GM23338 (cell line): ENCODE measurements around the gene KIRREL3. TPM values are rescaled to one million over a fixed set of nuclear protein-coding genes. Genes with fewer than 3 reads are reported as not detected.

Source experiments
- ATAC-seq: fragments of 200-7000 bp; cut with Tn5 transposase; 3 replicates; pipeline ENCODE4 v1.9.1; 2020
- DNase-seq: peaks from one replicate; pipeline ENCODE4 v3.0.0-alpha.2; 2015; ENCODE audit warnings: low spot score
- H2AFZ ChIP-seq: fragments of 200-600 bp; sonication (generic); 2 replicates; pipeline ENCODE4 v1.8.0; 2016; ENCODE audit warnings: antibody characterized with exemption, mild to moderate bottlenecking, moderate library complexity
- H3F3A ChIP-seq: fragments of 200-600 bp; sonication (generic); replicated peaks from 2 replicates; pipeline ENCODE4 v1.8.0; 2017; ENCODE audit warnings: antibody characterized with exemption, mixed run types, low read depth
- H3K27ac ChIP-seq: fragments of 200-600 bp; sonication (generic); 2 replicates; pipeline ENCODE4 v1.6.1; 2016; ENCODE audit warnings: low read depth
- H3K27me3 ChIP-seq: fragments of 200-600 bp; sonication (generic); 2 replicates; pipeline ENCODE4 v1.8.0; 2016; ENCODE audit warnings: mild to moderate bottlenecking, mixed run types, moderate library complexity; ENCODE audit not compliant: insufficient read depth
- H3K36me3 ChIP-seq: fragments of 200-600 bp; sonication (generic); 2 replicates; pipeline ENCODE4 v1.8.0; 2016; ENCODE audit warnings: mild to moderate bottlenecking; ENCODE audit not compliant: insufficient read depth
- H3K4me1 ChIP-seq: fragments of 200-600 bp; sonication (generic); 2 replicates; pipeline ENCODE4 v1.8.0; 2016; ENCODE audit warnings: mild to moderate bottlenecking, moderate library complexity; ENCODE audit not compliant: insufficient read depth
- H3K4me2 ChIP-seq: fragments of 200-600 bp; sonication (generic); 2 replicates; pipeline ENCODE4 v1.7.1; 2017; ENCODE audit warnings: mixed run types
- H3K4me3 ChIP-seq: fragments of 200-600 bp; sonication (generic); 2 replicates; pipeline ENCODE4 v1.6.1; 2016; ENCODE audit warnings: mixed run types
- H3K79me2 ChIP-seq: fragments of 200-600 bp; sonication (generic); replicated peaks from 2 replicates; pipeline ENCODE4 v1.8.0; 2017; ENCODE audit warnings: mild to moderate bottlenecking; ENCODE audit not compliant: insufficient read depth
- H3K9me2 ChIP-seq: fragments of 200-600 bp; sonication (generic); 2 replicates; pipeline ENCODE4 v1.8.0; 2017; ENCODE audit not compliant: insufficient read depth
- H4K20me1 ChIP-seq: fragments of 200-600 bp; sonication (generic); replicated peaks from 2 replicates; pipeline ENCODE4 v1.8.0; 2017; ENCODE audit warnings: mild to moderate bottlenecking; ENCODE audit not compliant: insufficient read depth
- H3K27ac Mint-ChIP-seq: 2 replicates; pipeline ENCODE4 v1.8.0; 2020; ENCODE audit warnings: inconsistent platforms, mild to moderate bottlenecking, moderate library complexity, mixed read lengths
- H3K27me3 Mint-ChIP-seq: 3 replicates; pipeline ENCODE4 v1.8.0; 2022; ENCODE audit warnings: low read depth, mild to moderate bottlenecking, moderate library complexity, mixed read lengths, inconsistent platforms; ENCODE audit not compliant: insufficient read depth, poor library complexity
- H3K36me3 Mint-ChIP-seq: 3 replicates; pipeline ENCODE4 v1.8.0; 2021; ENCODE audit warnings: low read depth, mild to moderate bottlenecking, inconsistent platforms, moderate library complexity, mixed read lengths
- H3K4me1 Mint-ChIP-seq: 3 replicates; pipeline ENCODE4 v1.8.0; 2020; ENCODE audit warnings: mild to moderate bottlenecking, inconsistent platforms, mixed read lengths
- H3K4me3 Mint-ChIP-seq: 3 replicates; pipeline ENCODE4 v1.8.0; 2021; ENCODE audit warnings: moderate library complexity, mild to moderate bottlenecking, inconsistent platforms, mixed read lengths
- H3K9me3 Mint-ChIP-seq: 3 replicates; pipeline ENCODE4 v1.8.0; 2020; ENCODE audit warnings: moderate library complexity, mild to moderate bottlenecking, inconsistent platforms, mixed read lengths
- CREB1 ChIP-seq: fragments of 250-450 bp; sonication (Bioruptor Pico); IDR thresholded peaks from 2 replicates; pipeline ENCODE4 v1.5.0; 2020; ENCODE audit warnings: low read depth, mild to moderate bottlenecking, moderate library complexity
- ETS1 ChIP-seq: IDR thresholded peaks from 2 replicates; pipeline ENCODE4 v1.6.1; 2016; ENCODE audit warnings: antibody characterized with exemption
- EZH2phosphoT487 ChIP-seq: fragments of 200-600 bp; sonication (generic); IDR thresholded peaks from one replicate; pipeline ENCODE4 v1.8.1; 2018; ENCODE audit warnings: antibody characterized with exemption; ENCODE audit not compliant: unreplicated experiment
- POLR2AphosphoS5 ChIP-seq: IDR thresholded peaks from 2 replicates; pipeline ENCODE4 v1.6.1; 2016; ENCODE audit warnings: antibody characterized with exemption, low read depth
- STAT1 ChIP-seq: IDR thresholded peaks from one replicate; pipeline ENCODE4 v1.6.1; 2016; ENCODE audit warnings: antibody characterized with exemption; ENCODE audit not compliant: unreplicated experiment
- ZNF114 ChIP-seq: fragments of 250-450 bp; sonication (Bioruptor Pico); IDR thresholded peaks from 2 replicates; pipeline ENCODE4 v1.5.0; 2020; ENCODE audit warnings: mild to moderate bottlenecking, moderate library complexity
- ZNF331 ChIP-seq: fragments of 250-450 bp; sonication (Bioruptor Pico); IDR thresholded peaks from 2 replicates; pipeline ENCODE4 v1.5.0; 2020; ENCODE audit warnings: low read depth, mild to moderate bottlenecking, moderate library complexity
- polyA plus RNA-seq: library from polyadenylated mRNA; unstranded; fragments of >200 nt; fragmentation: Nextera tagmentation; extraction: Ambion mirVana; gene quantifications from 2 replicates; pipeline ENCODE4 v1.2.1, GENCODE V29; 2016
- total RNA-seq: library from RNA; depleted of rRNA; stranded (reverse); fragments of >200 nt; shearing (Covaris generic); gene quantifications from 2 replicates; pipeline ENCODE4 v1.2.3, GENCODE V29; 2014
- TF ChIP-seq, protein P1 (sequence below): IDR thresholded peaks from one replicate; pipeline ENCODE4 v1.6.1; 2018; ENCODE audit warnings: antibody characterized with exemption; ENCODE audit not compliant: unreplicated experiment
- TF ChIP-seq, protein P2 (sequence below): fragments of 250-450 bp; sonication (Bioruptor Pico); IDR thresholded peaks from 2 replicates; pipeline ENCODE4 v1.5.0; 2020; ENCODE audit warnings: mild to moderate bottlenecking, moderate library complexity
- TF ChIP-seq, protein P3 (sequence below), 2 experiments: fragments of 200-600 bp in 1 of 2; sonication (generic) in 1 of 2; conservative IDR thresholded peaks; 2 replicates each; pipeline versions ENCODE4 v1.5.1 to v1.6.1; 2016 to 2017; ENCODE audit warnings: antibody characterized with exemption in 2 of 2, low read depth in 2 of 2, mild to moderate bottlenecking in 2 of 2, moderate library complexity in 1 of 2

KIRREL3 gene
- total and polyA plus RNA-seq, 2 experiments from 2014 or later = 0.13 to 1.5 TPM

- Histone ChIP-seq H3K27me3 (no peaks in the 10 kb centered on the region), H3K4me3 (no peak overlapping the region), H3K79me2 (no peaks in the 10 kb centered on the region), H4K20me1 (no peaks in the 10 kb centered on the region), H3K4me2 (no peak overlapping the region), H3K9me2 (no peaks in the 10 kb centered on the region), H3K4me1 (no peaks in the 10 kb centered on the region), H3K36me3 (no peaks in the 10 kb centered on the region), H2AFZ (no peak overlapping the region), H3K27ac (no peak overlapping the region), H3F3A (no peaks in the 10 kb centered on the region)
- H3K27me3 Mint-ChIP-seq = no peaks in the 10 kb centered on the region
- no peak overlapping the region for H3K27ac Mint-ChIP-seq
- DNase-seq = no peak
- H3K4me3 Mint-ChIP-seq = no peak overlapping the region
- no peak for ATAC-seq
- TF ChIP-seq POLR2AphosphoS5 (no peak), ETS1 (no peak), CREB1 (no peak), EZH2phosphoT487 (no peak), ZNF114 (no peak), STAT1 (no peak), ZNF331 (CRISPR knock-in tag) (no peak)
- TF ChIP-seq, protein P1, sequence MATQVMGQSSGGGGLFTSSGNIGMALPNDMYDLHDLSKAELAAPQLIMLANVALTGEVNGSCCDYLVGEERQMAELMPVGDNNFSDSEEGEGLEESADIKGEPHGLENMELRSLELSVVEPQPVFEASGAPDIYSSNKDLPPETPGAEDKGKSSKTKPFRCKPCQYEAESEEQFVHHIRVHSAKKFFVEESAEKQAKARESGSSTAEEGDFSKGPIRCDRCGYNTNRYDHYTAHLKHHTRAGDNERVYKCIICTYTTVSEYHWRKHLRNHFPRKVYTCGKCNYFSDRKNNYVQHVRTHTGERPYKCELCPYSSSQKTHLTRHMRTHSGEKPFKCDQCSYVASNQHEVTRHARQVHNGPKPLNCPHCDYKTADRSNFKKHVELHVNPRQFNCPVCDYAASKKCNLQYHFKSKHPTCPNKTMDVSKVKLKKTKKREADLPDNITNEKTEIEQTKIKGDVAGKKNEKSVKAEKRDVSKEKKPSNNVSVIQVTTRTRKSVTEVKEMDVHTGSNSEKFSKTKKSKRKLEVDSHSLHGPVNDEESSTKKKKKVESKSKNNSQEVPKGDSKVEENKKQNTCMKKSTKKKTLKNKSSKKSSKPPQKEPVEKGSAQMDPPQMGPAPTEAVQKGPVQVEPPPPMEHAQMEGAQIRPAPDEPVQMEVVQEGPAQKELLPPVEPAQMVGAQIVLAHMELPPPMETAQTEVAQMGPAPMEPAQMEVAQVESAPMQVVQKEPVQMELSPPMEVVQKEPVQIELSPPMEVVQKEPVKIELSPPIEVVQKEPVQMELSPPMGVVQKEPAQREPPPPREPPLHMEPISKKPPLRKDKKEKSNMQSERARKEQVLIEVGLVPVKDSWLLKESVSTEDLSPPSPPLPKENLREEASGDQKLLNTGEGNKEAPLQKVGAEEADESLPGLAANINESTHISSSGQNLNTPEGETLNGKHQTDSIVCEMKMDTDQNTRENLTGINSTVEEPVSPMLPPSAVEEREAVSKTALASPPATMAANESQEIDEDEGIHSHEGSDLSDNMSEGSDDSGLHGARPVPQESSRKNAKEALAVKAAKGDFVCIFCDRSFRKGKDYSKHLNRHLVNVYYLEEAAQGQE = no peak
- TF ChIP-seq, protein P2, sequence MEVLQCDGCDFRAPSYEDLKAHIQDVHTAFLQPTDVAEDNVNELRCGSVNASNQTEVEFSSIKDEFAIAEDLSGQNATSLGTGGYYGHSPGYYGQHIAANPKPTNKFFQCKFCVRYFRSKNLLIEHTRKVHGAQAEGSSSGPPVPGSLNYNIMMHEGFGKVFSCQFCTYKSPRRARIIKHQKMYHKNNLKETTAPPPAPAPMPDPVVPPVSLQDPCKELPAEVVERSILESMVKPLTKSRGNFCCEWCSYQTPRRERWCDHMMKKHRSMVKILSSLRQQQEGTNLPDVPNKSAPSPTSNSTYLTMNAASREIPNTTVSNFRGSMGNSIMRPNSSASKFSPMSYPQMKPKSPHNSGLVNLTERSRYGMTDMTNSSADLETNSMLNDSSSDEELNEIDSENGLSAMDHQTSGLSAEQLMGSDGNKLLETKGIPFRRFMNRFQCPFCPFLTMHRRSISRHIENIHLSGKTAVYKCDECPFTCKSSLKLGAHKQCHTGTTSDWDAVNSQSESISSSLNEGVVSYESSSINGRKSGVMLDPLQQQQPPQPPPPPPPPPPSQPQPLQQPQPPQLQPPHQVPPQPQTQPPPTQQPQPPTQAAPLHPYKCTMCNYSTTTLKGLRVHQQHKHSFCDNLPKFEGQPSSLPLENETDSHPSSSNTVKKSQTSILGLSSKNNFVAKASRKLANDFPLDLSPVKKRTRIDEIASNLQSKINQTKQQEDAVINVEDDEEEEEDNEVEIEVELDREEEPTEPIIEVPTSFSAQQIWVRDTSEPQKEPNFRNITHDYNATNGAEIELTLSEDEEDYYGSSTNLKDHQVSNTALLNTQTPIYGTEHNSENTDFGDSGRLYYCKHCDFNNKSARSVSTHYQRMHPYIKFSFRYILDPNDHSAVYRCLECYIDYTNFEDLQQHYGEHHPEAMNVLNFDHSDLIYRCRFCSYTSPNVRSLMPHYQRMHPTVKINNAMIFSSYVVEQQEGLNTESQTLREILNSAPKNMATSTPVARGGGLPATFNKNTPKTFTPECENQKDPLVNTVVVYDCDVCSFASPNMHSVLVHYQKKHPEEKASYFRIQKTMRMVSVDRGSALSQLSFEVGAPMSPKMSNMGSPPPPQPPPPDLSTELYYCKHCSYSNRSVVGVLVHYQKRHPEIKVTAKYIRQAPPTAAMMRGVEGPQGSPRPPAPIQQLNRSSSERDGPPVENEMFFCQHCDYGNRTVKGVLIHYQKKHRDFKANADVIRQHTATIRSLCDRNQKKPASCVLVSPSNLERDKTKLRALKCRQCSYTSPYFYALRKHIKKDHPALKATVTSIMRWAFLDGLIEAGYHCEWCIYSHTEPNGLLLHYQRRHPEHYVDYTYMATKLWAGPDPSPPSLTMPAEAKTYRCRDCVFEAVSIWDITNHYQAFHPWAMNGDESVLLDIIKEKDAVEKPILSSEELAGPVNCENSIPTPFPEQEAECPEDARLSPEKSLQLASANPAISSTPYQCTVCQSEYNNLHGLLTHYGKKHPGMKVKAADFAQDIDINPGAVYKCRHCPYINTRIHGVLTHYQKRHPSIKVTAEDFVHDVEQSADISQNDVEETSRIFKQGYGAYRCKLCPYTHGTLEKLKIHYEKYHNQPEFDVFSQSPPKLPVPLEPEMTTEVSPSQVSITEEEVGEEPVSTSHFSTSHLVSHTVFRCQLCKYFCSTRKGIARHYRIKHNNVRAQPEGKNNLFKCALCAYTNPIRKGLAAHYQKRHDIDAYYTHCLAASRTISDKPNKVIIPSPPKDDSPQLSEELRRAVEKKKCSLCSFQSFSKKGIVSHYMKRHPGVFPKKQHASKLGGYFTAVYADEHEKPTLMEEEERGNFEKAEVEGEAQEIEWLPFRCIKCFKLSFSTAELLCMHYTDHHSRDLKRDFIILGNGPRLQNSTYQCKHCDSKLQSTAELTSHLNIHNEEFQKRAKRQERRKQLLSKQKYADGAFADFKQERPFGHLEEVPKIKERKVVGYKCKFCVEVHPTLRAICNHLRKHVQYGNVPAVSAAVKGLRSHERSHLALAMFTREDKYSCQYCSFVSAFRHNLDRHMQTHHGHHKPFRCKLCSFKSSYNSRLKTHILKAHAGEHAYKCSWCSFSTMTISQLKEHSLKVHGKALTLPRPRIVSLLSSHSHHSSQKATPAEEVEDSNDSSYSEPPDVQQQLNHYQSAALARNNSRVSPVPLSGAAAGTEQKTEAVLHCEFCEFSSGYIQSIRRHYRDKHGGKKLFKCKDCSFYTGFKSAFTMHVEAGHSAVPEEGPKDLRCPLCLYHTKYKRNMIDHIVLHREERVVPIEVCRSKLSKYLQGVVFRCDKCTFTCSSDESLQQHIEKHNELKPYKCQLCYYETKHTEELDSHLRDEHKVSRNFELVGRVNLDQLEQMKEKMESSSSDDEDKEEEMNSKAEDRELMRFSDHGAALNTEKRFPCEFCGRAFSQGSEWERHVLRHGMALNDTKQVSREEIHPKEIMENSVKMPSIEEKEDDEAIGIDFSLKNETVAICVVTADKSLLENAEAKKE (CRISPR knock-in tag) = no peak
- TF ChIP-seq, protein P3, sequence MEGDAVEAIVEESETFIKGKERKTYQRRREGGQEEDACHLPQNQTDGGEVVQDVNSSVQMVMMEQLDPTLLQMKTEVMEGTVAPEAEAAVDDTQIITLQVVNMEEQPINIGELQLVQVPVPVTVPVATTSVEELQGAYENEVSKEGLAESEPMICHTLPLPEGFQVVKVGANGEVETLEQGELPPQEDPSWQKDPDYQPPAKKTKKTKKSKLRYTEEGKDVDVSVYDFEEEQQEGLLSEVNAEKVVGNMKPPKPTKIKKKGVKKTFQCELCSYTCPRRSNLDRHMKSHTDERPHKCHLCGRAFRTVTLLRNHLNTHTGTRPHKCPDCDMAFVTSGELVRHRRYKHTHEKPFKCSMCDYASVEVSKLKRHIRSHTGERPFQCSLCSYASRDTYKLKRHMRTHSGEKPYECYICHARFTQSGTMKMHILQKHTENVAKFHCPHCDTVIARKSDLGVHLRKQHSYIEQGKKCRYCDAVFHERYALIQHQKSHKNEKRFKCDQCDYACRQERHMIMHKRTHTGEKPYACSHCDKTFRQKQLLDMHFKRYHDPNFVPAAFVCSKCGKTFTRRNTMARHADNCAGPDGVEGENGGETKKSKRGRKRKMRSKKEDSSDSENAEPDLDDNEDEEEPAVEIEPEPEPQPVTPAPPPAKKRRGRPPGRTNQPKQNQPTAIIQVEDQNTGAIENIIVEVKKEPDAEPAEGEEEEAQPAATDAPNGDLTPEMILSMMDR (conservative IDR thresholded peaks at IDR 0.05; ENCODE audit: low read depth in 2 of 2) = no peak
- H3K9me3 Mint-ChIP-seq = no peaks in the 10 kb centered on the region; the same call in 2 of the 3 replicates
- peaks cover 9% of the 10 kb centered on the region for H3K4me1 Mint-ChIP-seq
- H3K36me3 Mint-ChIP-seq = no peaks in the 10 kb centered on the region; the same call in 2 of the 3 replicates
These were observed 137.1 kb downstream of the KIRREL3 start for GRCh38 chr11:126863294-126863997.
